ENCODE data around the gene AP3S1.
"Not testable (repeated sequence)": the region's sequence is repeated elsewhere in the genome, so short reads cannot be mapped to it uniquely, and the experiment has no call there.

AP3S1 gene

GRCh38 chr5:115875447-115875846 lies 33.7 kb downstream of the AP3S1 start:
- FAIRE-seq, result no peak

- FAIRE-seq, result not testable (repeated sequence)
These were observed 35.6 kb downstream of the AP3S1 start for GRCh38 chr5:115877342-115877741.

GRCh38 chr5:115882434-115882833 lies 40.7 kb downstream of the AP3S1 start:
- FAIRE-seq, result not testable (repeated sequence)

GRCh38 chr5:115884704-115885103 lies 43.0 kb downstream of the AP3S1 start:
- FAIRE-seq, result no peak

GRCh38 chr5:115885208-115885607 lies 43.5 kb downstream of the AP3S1 start:
- not testable (repeated sequence) for FAIRE-seq

GRCh38 chr5:115888027-115888426 lies 46.3 kb downstream of the AP3S1 start:
- FAIRE-seq, result peak; percentile 23

- FAIRE-seq, result no peak
These were observed 50.3 kb downstream of the AP3S1 start for GRCh38 chr5:115892021-115892420.

GRCh38 chr5:115894342-115894741 lies 52.6 kb downstream of the AP3S1 start:
- no peak for FAIRE-seq

GRCh38 chr5:115895821-115896220 lies 54.1 kb downstream of the AP3S1 start:
- FAIRE-seq, result no peak

GRCh38 chr5:115898656-115899055 lies 56.9 kb downstream of the AP3S1 start:
- FAIRE-seq, result no peak

GRCh38 chr5:115907177-115907576 lies 65.4 kb downstream of the AP3S1 start:
- no peak for FAIRE-seq

- peak; percentile 90 for FAIRE-seq
These were observed 72.1 kb downstream of the AP3S1 start for GRCh38 chr5:115913623-115914400.

- FAIRE-seq, result no peak
These were observed 78.5 kb downstream of the AP3S1 start for GRCh38 chr5:115920171-115920725.

- FAIRE-seq, result not testable (repeated sequence)
These were observed 87.1 kb downstream of the AP3S1 start for GRCh38 chr5:115928578-115929407.

GRCh38 chr5:115930171-115930570 lies 88.4 kb downstream of the AP3S1 start:
- not testable (repeated sequence) for FAIRE-seq

GRCh38 chr5:115930630-115931337 lies 89.0 kb downstream of the AP3S1 start:
- FAIRE-seq, result no peak

GRCh38 chr5:115932991-115933390 lies 91.3 kb downstream of the AP3S1 start:
- no peak for FAIRE-seq

- no peak for FAIRE-seq
These were observed 92.7 kb downstream of the AP3S1 start for GRCh38 chr5:115934388-115934974.

- no peak for FAIRE-seq
These were observed 94.3 kb downstream of the AP3S1 start for GRCh38 chr5:115936031-115936430.

- FAIRE-seq, result no peak
These were observed 97.3 kb downstream of the AP3S1 start for GRCh38 chr5:115939059-115939458.

- no peak for FAIRE-seq
These were observed 98.5 kb downstream of the AP3S1 start for GRCh38 chr5:115940080-115940810.
